NCI-H748 treated with DMSO at 0.1 percent for 48 hours (cell line): Measurements from ENCODE around the gene AHNAK2.
"Not testable (repeated sequence)": the region's sequence is repeated elsewhere in the genome, so short reads cannot be mapped to it uniquely, and the experiment has no call there.

ENCODE experiments used
- DNase-seq: peaks from one replicate; lab custom pipeline; 2025; lab: John Stamatoyannopoulos, UW

Gene AHNAK2

GRCh38 chr14:104927432-104927816 is 50.8 kb downstream of the AHNAK2 start:
- DNase-seq, result no peak

DNA sequence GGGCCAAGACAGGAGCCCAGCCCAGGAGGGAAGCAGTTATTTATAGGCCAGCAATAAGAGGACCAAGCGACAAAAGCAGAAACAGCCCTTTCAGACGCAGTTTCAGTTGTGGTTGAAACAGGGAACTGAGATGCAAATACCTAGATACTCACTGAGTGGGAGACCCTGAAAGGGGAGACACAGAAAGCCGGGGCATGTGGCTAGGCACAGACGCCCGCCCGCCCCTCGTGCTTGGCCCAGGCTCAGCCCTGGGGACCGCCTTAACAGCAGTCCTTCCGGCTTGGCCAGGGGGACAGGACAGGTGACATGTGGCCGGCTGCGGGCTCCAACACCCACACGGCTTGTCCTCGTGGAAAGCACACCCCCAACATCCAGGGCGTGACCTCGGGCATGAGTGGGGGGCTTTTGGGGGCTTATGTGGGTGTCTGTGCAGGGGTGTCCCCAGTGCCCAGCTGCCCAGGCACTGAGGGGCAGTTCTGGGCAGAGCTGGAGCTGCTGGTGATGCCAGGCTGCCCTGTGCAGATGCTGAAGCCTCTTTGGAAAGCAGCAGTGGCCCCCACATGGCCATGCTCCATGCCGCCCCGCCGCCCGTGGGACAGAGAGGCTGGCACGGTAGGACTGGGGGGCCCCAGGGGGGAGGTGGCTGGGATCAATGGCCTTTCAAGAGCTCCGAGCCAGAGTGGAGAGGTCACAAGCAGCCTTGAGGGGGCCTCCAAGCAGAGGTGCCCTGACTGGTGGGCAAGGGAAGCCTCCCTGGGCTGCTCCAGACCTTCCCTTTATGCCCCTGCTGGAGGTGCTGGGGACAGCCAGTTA is 51.3 kb downstream of the AHNAK2 start:
- DNase-seq, result no peak

- no peak for DNase-seq
These were observed 52.1 kb downstream of the AHNAK2 start for GRCh38 chr14:104925855-104926609.

DNA sequence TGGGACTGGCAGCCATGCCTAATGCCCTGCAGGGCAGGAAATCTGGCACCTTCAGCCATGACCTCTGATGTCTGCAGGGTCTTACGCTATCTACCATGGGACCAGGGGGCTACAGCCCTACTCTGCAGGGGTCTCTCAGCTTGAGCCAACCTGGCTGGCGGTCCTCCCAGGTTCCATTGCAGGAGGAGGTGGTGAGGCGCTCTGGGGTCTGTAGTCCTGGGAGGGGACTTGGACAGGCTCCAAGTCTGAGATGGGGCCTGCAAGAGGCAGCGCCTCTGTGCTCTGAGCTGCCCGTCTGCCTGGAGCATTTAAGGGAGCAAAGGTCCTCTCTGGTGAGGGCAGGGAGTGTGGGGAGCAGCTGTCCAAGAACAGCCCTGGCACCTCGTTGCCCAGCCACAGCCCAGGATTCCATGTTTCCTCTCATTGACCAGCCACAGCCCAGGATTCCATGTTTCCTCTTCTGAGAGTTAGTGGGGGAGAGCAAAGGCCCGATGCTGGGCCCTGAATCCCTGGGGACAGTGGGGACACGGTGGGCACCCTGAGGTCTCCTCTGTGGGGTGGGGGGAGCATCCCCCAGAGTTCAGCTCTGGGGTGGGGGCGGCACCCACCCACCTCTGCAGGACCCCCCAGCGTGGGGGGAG is 52.8 kb downstream of the AHNAK2 start:
- DNase-seq, result no peak

GRCh38 chr14:104924421-104925213 is 53.6 kb downstream of the AHNAK2 start, which contains the start of gene PLD4:
Gene PLD4 (plus strand): TSS chr14:104924879. CDS start chr14:104927141, 2,262 bp downstream.
- DNase-seq, result no peak

DNA sequence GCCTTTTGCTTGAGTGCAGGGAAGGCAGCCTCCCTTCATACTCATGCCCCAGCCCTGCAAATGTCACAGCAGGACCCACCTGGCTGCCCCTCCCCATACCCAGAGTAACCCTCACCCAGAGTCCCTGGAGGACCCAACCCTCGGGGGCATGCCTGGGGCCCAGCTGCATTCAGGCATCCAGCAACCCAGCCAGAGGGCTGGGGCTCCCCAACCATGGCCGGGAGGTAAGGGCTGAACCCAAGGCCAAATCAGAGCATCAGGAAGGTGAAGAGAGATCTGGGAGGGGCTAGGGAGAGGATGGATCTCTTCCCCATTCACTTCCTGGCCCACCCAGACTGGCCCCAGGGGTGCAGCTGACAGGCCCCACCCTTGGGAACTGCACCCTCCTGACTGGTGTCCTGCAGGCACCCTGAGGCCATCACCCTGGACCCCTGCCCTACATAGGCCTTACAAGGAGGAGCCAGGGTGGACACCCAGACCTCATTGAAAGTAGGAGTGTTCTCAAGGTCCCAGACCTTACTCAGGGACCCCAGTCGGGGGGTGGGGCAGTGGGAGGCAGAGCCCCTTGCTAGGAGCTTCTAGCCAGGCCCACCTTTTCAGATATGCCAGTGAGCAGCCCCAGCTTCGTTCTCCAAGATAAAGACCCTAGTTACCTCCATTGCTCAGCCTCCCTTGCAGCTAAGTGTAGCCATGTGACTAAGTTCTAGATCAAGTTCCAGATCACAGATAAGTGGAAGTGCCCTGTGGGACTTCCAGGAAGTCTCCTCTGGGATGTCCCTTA is 54.3 kb downstream of the AHNAK2 start:
- no peak for DNase-seq

DNA sequence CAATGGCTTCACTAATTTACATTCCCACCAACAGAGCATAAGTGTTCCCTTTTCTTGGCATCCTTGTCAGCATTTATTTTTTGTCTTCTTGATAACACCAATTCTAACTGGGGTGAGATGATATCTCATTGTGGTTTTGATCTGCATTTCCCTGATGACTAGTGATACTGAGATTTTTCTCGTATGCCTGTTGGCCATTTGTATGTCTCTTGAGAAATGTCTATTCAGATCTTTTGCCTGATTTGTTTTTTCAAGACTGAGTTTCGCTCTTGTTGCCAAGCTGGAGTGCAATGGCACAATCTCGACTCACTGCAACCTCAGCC is 58.2 kb downstream of the AHNAK2 start:
- DNase-seq, result no peak

DNA sequence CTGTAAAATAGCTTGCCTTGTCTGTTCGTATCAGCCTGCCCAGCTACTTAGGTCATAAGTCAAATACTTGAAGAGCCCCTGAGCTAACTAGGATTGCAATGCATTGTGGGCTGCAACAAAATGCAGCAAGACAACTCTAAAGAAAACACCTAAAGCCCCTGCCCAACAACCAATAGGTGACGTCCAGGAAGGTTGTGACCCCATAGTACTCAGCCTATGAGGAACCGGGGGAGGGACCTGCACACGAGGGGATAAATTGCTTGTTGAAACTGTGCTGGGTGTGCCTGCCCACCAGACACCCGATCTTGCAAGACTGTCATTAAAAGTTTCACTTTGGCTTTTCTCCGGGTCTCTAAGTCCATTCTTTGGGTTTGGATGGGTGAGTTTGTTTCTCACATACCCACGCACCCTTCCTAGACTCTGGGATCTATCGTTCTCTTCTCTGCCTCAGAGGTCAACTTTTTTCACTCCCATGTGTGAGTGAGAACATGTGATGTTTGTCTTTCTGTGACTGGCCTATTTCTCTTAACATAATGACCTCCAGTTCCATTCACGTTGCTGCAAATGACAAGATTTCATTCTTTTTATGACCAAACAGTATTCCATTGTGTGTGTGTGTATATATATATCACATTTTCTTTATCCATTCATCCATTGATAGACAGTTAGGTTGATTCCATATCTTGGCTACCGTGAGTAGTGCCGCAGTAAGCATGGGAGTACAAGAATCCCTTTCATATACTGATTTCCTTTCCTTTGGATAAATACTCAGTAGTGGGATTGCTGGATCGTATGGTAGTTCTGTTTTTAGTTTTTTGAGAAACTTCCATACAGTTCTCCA is 58.8 kb downstream of the AHNAK2 start:
- not testable (repeated sequence) for DNase-seq

DNA sequence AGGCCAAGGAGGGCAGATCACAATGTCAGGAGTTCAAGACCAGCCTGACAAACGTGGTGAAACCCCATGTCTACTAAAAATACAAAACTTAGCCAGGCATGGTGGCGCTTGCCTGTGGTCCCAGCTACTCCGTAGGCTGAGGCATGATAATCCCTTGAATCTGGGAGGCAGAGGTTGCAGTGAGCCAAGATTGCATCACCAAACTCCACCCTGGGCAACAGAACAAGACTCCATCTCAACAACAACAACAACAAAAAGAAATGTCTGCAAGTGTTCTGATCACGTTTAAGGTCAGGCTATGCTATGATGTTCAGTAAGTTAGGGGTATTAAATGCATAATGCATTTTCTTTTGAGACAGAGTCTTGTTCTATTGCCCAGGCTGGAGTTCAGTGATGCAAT is 60.2 kb downstream of the AHNAK2 start:
- no peak for DNase-seq

DNA sequence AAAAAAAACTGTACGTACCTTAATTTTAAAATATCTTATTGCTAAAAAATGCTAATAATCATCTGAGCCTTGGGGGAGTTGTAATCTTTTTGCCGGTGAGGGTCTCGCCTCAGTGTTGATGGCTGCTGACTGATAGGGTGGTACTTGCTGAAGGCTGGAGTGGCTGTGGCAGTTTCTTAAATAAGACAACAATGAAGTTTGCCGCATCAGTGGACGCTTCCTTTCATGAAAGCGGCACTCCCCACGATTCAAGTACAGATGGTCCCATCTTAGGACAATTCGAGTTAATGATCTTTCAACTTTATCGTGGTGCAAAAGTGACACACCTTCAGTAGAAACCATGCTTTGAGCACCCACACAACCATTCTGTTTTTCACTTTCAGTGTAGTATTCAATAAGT is 61.1 kb downstream of the AHNAK2 start:
- DNase-seq, result no peak

- no peak for DNase-seq
These were observed 64.7 kb downstream of the AHNAK2 start for GRCh38 chr14:104913435-104913834.

GRCh38 chr14:104912053-104912452 is 66.1 kb downstream of the AHNAK2 start:
- no peak for DNase-seq

- DNase-seq, result peak; percentile 16
These were observed 69.9 kb downstream of the AHNAK2 start for GRCh38 chr14:104908303-104908702.

GRCh38 chr14:104905579-104905933 is 72.6 kb downstream of the AHNAK2 start:
- DNase-seq, result not testable (repeated sequence)

GRCh38 chr14:104904650-104905578 is 73.3 kb downstream of the AHNAK2 start:
- DNase-seq, result not testable (repeated sequence)

DNA sequence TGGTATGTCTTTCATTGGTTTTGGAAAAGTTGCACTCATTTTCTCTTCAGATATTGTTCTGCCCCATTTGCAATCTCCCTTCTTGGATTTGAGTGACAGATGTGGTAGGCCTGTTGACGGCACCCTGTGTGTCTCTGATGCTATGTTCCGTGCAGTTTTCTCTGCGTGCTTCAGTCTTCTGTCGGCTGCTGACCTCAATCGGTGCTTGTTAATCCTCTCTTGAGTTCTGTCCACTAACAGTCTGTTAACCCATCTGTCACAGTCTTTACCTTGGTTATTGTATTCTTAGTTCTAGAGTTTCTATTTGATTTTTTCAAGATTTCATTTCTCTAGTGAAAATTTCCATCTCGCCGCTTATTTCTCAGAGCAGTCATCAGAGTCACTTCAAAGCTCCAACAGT is 74.2 kb downstream of the AHNAK2 start:
- no peak for DNase-seq

DNA sequence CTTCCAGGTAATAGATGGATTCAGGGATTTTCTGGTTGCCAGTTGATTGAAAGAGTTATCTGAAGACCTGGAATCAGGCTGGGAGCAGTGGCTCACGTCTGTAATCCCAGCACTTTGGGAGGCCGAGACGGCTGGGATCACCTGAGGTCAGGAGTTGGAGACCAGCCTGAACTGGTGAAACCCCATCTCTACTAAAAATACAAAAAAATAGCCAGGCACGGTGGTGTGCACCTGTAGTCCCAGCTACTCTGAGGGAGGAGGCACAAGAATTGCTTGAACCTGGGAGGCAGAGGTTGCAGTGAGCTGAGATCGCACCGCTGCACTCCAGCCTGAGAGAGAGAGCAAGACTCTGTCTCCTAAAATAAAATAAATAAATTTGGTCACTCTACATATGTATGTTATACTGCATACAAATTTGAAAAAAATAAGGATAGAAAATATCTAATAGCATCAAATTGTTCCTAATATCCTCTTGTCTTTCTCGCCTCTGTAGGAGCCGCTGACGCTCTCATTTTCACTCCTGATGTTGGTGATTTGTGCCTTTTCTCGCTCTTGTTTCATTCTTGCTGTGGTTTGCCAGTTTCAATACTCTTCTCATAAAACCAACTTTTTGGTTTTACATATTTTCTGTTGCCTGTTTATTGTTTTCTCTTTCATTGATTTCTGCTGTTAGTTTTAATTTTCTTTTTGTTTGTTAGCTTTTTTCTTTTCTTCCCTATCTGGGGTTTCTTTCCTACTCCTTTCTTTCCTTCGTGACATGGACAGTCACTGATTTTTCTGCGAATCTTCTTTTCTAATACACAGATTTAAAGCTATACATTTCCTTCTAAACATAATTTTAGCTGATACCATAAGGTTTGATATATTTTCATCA is 77.3 kb downstream of the AHNAK2 start:
- no peak for DNase-seq

DNA sequence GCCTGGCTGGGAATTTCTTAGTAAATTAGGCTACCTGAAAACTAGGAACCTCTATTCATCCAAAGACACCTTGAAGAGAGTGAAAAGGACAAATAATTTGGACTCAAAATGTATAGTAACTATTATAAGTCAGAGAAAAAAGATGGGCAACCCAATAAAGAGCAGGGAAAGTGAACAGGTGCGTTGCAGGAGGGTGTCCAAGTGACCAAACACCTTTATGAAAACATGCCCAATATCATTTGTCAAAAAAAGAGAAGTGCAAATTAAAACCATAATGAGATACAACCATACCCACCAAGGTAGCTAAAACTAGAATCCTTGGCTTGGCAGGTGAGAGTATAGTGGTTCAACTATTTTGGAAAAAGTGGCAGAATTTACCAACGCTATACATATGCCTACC is 78.4 kb downstream of the AHNAK2 start:
- DNase-seq, result no peak
